ENCODE results near the gene SALL3.

SALL3 gene

DNA sequence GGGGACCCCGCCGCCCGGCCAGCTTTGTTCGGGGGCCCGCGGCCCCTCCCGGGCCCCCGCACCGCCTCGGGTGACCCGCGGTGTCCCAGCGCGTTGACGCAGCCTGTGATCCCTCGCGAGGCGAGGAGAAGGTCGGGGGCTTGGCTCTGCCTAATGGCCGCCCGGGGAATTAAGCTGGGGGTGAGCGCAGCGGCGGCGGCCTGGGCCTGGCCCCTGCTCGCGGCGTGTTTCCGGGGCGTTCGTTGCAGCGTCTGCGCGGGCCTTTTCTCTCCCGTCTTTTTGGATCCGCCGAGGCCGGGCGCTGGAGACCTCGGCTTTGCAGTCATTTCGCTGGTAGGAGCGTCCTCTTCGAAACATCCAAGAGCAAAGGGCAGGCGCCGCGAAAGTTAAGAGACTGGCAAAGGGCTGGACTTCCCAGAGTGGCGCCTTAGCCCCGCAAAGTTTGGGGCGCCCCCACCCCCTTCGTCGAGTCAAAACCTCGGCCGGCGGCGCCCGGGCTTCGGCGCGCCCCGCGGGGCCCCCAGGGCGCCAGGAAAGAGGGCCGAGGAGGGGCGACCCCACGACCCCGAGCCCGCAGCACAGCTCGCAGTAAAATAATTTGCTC lies 1.3 kb downstream of the SALL3 start:
- no peak for DNase-seq (ENCODE audit: low spot score)

- DNase-seq (ENCODE audit: low spot score) = no peak
Measured at GRCh38 chr18:78981394-78981831, 1.8 kb downstream of the SALL3 start.

DNA sequence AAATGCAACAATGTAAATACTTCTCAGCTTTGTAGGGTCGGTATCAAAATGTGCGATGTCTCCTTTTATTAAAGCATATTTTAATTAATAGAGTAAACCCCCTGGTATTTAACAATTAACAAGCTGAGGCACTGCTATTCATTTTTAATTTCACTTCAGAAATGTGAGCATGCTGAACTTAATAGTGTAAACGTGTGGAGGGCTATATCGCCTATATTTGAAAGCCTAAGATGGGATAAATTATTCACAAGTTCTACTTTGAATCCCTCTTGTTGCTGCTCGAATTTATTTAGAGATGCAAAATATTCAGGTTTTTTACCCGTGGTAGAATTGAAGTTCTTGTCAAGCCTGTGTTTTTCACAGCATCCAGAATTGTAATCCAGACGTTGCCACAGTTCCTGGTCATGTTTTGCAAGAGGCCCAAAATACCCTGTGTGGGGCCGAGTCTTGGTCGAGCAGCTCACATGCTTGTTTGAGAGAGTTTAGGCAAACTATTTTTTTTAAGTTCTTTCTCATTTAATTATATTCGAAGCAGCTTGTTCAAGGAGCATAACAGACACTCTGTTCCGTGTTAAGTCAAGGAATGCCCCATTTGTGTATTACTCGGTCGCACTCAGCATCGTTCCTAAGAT lies 2.5 kb downstream of the SALL3 start:
- DNase-seq (ENCODE audit: low spot score) = no peak

GRCh38 chr18:78983512-78983911 lies 3.9 kb downstream of the SALL3 start:
- peak; percentile 17 for DNase-seq (ENCODE audit: low spot score)

GRCh38 chr18:78984941-78985784 lies 5.5 kb downstream of the SALL3 start:
- peak; percentile 82 for DNase-seq (ENCODE audit: low spot score)

GRCh38 chr18:78986018-78986481 lies 6.4 kb downstream of the SALL3 start:
- DNase-seq (ENCODE audit: low spot score) = peak; percentile 58

- DNase-seq (ENCODE audit: low spot score) = no peak
Measured at GRCh38 chr18:78991446-78991845, 11.8 kb downstream of the SALL3 start.

GRCh38 chr18:78992041-78993011 lies 12.7 kb downstream of the SALL3 start:
- DNase-seq (ENCODE audit: low spot score) = no peak

- DNase-seq (ENCODE audit: low spot score) = no peak
Measured at GRCh38 chr18:78993014-78993926, 13.7 kb downstream of the SALL3 start.

DNA sequence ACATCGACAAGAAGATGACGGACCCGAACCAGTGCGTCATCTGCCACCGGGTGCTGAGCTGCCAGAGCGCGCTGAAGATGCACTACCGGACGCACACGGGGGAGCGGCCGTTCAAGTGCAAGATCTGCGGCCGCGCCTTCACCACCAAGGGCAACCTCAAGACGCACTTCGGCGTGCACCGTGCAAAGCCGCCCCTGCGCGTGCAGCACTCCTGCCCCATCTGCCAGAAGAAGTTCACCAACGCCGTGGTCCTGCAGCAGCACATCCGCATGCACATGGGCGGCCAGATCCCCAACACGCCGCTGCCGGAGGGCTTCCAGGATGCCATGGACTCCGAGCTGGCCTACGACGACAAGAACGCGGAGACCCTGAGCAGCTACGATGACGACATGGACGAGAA lies 14.4 kb downstream of the SALL3 start:
- no peak for DNase-seq (ENCODE audit: low spot score)

GRCh38 chr18:78994531-78994930 lies 14.9 kb downstream of the SALL3 start:
- DNase-seq (ENCODE audit: low spot score) = no peak

DNA sequence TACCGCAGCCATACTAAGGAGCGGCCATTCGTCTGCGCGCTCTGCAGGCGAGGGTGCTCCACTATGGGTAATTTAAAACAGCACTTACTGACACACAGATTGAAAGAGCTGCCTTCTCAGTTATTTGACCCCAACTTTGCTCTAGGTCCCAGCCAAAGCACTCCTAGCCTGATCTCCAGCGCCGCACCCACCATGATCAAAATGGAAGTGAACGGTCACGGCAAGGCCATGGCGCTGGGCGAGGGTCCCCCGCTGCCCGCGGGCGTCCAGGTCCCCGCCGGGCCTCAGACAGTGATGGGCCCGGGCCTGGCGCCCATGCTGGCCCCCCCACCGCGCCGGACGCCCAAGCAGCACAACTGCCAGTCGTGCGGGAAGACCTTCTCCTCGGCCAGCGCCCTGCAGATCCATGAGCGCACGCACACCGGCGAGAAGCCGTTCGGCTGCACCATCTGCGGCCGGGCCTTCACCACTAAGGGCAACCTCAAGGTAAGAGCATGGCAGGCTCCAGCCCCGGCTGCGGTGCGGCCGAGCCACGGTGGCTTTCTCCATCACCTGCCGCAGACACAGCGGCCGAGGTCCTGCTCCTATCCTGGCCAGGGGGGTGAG lies 15.5 kb downstream of the SALL3 start:
- no peak for DNase-seq (ENCODE audit: low spot score)

DNA sequence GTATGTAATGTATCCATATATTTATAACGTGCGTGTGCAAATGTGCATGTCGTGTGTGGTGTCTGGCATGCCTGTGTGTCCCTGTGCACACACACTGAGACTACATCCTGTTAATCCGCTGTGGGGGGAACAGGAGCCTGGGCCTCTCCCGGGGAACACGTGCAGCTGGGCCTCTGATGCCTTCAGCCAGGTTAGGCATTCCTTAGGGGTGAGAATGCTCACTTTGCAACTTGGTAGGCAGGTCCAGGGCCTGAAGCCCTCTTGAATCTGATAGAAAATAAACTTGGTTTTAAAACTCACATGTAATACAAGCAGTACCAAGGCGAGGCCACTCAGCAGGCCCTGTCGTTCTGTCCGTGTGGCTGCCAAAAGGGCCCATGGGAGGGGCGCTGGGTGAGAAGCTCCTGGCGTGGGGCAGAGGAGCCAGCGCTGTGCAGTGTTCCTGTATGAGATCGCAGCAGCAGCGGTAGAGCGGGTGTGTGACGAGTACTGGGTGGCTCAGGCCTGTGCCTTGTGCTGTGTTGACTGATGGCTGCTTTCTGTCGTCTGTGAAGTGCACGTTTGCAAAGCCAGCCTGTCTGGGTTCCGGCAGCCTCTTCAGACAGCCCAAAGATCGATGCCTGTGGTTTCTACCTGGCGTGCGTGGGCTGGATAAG lies 16.2 kb downstream of the SALL3 start:
- DNase-seq (ENCODE audit: low spot score) = no peak

DNA sequence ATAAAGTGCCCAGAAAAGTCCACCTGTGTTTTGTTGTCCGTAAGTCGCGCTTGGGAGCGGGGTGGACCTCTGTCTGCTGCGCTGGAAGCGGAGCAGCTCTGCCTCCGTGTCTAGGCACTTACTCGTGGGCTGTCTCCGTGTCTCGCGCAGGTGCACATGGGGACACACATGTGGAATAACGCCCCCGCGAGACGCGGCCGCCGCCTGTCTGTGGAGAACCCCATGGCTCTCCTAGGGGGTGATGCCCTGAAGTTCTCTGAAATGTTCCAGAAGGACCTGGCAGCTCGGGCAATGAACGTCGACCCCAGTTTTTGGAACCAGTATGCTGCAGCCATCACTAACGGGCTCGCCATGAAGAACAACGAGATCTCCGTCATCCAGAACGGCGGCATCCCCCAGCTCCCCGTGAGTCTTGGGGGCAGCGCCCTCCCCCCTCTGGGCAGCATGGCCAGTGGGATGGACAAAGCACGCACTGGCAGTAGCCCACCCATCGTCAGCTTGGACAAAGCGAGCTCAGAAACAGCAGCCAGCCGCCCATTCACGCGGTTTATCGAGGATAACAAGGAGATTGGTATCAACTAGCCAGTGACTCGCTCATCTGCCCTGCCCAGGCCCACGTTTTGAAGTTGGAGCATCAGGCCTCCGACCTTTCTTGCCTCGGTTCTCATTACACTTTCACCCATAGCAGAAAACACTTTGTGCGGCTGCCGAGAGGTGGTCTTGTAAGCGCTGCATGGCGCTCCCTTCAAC lies 17.3 kb downstream of the SALL3 start:
- DNase-seq (ENCODE audit: low spot score) = no peak

- DNase-seq (ENCODE audit: low spot score) = no peak
Measured at GRCh38 chr18:78998371-78999071, 18.9 kb downstream of the SALL3 start.

GRCh38 chr18:78999939-79000338 lies 20.3 kb downstream of the SALL3 start:
- no peak for DNase-seq (ENCODE audit: low spot score)

DNA sequence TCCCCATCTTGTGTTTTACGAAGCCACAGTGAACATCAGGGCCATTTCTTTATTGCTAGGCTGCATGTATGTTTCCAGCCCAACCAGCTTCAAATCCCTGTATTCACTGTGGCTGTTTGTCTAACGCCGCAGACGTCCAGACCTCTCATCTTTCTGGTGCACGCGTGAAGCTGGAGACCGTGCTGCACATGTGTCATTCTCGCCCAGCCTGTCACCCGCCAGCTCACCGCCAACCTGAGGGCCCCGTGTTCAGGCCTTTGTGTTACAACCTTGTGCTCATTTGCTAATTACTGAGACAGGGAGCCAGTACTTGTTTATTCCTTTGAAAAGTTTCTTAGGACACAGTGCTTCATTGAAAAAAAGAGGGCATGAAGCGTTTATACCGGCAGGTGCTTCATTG lies 21.4 kb downstream of the SALL3 start:
- no peak for DNase-seq (ENCODE audit: low spot score)

DNA sequence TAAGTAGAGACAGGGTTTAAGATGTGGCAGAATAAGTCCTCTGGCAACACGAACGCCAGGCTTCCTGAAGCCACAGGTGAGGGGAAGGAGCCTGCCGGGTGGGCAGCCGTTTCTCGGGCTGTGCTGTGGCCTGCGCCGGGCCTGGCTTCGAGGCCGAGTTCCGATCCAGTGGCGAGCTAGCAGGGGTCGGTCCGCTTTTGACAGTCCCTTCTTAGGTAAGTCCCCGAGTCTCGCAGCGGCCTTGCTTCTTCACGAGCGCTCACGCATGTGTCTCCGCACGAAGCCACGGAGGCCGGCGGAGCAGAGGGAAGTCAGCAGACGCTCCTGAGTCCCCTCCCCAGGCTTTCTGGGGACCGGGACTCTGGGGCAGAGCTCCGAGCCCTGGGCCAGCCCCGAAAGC lies 26.0 kb downstream of the SALL3 start:
- DNase-seq (ENCODE audit: low spot score) = no peak

All from SW480 (cell line).